Peyer's patch (tissue), 4 donors: ENCODE data around the gene SNAPIN.

Experiments
- POLR2A ChIP-seq, 2 donors: fragments of 450-650 bp; IDR thresholded peaks; one replicate each; pipeline ENCODE4 v1.5.1; 2017; ENCODE audit warnings: antibody characterized with exemption in 2 of 2, mild to moderate bottlenecking in 2 of 2, moderate library complexity in 2 of 2
- TF ChIP-seq, protein P1 (sequence below), 6 experiments: fragments of 450-650 bp in 4 of 6; fragments of 200-600 bp in 2 of 6; sonication (generic) in 1 of 6; IDR thresholded peaks; one replicate each; pipeline ENCODE4 v1.5.1; 2017 to 2019; ENCODE audit warnings: antibody characterized with exemption in 6 of 6, mild to moderate bottlenecking in 3 of 6, moderate library complexity in 1 of 6

DNA sequence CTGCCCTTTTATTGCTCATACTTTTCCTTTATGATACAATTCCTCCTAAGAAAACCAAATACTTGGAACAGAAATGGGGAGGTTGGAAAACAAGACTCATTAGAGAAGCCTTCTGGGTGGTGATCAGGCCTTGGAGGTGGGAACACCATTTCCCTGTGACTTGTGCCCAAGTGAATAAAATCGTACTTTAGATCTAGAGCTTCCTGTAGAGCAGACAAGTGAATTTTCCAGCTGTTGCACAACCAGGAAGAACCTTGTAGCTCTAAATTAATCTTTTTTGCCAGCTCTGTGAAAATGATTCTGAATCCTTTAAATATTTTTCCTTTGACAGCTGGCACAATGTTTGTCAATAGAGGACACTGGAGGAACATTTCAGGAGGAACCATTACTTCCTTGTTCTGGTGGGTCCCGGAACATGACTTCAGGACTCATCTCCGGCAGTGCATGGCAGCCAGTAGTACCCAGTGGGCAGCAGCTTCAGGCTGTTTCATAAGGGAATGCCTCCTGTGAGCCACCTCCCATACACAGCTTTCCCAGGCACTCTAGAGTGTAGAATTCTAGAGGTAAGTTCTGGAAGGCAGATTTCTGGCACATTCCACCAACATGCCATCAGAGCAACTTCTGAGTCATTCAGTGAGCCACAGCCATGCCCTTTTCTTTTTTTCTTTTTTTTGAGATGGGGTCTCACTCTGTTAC is 5.5 kb upstream of the SNAPIN start:
- TF ChIP-seq, protein P1, sequence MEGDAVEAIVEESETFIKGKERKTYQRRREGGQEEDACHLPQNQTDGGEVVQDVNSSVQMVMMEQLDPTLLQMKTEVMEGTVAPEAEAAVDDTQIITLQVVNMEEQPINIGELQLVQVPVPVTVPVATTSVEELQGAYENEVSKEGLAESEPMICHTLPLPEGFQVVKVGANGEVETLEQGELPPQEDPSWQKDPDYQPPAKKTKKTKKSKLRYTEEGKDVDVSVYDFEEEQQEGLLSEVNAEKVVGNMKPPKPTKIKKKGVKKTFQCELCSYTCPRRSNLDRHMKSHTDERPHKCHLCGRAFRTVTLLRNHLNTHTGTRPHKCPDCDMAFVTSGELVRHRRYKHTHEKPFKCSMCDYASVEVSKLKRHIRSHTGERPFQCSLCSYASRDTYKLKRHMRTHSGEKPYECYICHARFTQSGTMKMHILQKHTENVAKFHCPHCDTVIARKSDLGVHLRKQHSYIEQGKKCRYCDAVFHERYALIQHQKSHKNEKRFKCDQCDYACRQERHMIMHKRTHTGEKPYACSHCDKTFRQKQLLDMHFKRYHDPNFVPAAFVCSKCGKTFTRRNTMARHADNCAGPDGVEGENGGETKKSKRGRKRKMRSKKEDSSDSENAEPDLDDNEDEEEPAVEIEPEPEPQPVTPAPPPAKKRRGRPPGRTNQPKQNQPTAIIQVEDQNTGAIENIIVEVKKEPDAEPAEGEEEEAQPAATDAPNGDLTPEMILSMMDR (IDR thresholded peaks at IDR 0.05), result no peak
- no peak for TF ChIP-seq POLR2A (IDR thresholded peaks at IDR 0.05)
